OCI-M2 (cell line): Measurements from ENCODE around the gene OGDH.

Source experiments
- DNase-seq: peaks from one replicate; lab custom pipeline; 2025; ENCODE audit not compliant: unreplicated experiment; lab: John Stamatoyannopoulos, UW

OGDH gene

DNA sequence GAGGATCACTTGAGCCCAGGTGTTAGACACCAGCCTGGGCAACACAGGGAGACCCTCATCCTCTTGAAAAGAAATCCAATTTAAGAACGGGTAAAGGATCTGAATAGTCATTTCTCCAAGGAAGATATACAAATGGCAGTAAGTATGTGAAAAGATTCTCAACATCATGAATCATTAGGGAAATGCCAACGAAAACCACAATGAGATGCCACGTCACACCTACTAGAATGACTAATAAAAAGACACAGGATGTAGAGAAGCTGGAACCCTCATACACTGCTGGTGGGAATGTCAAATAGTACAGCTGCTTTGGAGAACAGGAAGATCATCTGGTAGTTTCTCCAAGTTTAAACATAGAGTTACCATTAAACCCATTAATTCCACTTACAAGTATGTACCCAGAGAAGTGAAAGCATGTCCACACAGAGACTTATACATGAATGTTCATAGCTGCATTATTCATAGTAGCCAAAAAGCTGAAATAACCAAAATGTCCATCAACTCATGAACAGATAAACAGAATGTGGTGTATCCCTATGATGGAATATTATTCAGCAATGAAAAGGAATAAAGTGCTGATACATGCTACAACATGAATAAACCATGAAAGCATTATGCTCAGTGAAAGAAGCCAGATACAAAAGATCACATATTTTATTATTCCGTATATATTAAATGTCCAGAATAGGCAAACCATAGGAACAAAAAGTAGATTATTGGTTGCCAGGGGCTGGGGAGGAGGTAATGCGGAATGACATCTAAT lies 129.2 kb downstream of the OGDH start:
- DNase-seq: no peak

DNA sequence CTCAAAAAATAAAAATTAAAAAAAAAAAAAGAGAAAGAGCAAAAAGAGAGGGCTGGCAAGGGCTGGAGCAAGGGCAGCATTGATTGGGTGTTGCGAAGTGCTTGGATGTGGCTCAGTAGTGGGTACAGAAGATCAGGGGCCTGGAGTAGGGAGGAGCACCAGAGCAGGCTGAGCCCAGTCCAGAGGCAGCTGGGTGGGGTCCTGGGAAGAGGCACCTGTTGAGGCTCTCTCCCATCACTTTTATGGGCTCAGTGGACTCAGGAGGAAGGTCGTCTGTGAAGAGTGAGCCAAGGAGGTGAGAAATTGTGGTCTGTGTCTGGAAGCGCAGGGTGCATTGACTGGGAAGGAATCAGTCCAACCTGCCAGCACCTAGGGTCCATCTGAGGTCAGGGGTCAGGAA lies 130.5 kb downstream of the OGDH start:
- DNase-seq: no peak

DNA sequence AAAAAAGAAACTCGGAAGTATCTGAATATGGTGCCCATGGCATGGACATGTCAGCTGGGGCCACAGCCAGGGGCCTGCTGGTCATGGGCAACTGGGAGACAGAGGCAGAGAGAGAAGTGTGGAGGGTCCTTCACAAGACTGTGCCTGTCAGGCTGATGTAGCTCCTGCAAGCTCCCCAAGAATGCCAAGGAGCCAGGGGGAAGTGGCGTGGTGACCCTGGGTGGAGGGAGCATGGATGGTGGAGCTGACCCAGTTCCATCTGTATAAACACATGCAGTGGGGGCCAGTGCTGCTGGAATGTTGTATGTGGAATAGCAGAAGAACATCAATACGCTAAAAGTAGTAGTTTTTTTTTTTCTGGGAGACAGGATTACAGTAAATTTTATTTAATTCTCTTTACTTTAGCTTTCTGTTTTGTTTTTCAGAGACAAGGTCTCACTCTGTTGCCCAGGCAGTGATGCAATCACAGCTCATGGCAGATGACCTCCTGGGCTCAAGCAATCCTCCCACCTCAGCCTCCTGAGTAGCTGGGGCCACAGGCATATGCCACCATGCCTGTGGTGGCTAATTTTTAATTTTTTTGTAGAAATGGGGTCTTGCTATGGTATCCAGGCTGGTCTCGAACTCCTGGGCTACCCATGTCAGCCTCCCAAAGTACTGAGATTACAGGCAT lies 131.8 kb downstream of the OGDH start:
- DNase-seq: no peak

DNA sequence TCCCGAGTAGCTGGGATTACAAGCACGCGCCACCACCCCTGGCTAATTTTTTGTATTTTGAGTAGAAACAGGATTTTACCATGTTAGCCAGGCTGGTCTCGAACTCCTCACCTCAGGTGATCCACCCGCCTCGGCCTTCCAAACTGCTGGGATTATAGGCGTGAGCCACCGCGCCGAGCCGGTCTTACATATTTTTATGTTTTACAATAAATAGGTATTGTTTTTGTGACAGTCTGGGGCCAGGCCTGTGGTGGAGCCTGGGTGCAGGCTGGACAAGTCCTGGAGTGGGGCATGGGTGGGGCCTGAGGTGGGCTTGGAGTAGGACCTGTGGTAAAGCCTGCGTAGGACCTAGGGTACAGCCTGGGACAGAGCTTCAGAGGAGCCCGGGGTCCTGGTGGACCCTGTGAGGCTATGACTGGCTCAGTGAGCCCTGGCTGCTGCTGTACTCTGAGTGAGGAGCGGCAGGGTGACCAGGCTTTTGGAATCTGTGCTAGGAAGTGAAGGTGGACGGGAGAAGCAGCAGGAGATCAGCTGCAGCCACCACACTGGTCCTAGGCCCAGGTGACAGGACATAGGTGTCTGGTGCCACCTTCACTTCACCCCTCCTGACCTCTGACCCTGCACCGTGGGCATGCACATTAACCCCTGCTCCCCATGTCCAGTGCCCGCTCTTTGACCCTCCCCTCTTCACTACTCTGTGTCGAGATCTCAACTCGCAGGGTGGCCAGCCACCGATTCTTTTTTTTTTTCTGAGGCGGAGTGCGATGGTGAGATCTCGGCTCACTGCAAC lies 132.6 kb downstream of the OGDH start:
- DNase-seq: no peak

DNA sequence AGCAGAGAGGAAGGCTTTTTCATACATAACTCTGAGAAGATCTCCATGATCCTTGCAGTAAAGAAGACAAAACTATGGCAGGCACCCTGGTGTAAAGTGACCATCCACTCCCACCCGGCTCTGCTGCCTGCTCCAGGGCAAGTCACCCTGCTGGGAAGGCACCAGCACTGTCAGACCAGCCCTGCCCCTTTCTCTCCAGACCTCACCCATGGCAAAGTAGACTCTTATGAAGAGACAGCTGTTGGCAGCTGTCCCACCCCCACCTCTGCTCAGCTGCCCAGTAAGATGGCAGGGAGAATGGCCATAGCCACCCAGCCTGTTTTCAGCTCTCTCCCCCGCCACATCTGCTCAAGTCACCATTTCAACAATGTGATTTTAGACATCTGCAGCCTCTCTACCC lies 133.6 kb downstream of the OGDH start:
- DNase-seq: no peak

DNA sequence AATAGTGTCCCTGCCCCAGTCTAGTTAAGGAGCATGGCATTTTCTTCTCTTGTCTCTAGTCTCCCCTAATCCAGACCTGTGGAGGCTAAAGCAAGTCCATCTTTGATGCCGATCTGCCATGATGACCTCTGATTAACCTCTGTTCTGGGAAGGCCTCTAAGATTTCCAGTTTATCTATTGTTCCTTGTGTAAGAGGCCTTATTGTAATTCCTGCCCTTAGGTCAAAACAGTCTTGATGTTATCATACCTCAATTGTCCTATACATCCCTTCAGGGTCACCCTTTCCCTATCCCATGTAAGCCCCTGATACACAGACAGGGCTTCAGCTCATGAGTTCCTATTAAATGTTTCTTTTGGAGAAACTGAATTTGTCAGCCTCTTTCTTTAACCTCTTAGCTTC lies 137.3 kb downstream of the OGDH start:
- DNase-seq: no peak

DNA sequence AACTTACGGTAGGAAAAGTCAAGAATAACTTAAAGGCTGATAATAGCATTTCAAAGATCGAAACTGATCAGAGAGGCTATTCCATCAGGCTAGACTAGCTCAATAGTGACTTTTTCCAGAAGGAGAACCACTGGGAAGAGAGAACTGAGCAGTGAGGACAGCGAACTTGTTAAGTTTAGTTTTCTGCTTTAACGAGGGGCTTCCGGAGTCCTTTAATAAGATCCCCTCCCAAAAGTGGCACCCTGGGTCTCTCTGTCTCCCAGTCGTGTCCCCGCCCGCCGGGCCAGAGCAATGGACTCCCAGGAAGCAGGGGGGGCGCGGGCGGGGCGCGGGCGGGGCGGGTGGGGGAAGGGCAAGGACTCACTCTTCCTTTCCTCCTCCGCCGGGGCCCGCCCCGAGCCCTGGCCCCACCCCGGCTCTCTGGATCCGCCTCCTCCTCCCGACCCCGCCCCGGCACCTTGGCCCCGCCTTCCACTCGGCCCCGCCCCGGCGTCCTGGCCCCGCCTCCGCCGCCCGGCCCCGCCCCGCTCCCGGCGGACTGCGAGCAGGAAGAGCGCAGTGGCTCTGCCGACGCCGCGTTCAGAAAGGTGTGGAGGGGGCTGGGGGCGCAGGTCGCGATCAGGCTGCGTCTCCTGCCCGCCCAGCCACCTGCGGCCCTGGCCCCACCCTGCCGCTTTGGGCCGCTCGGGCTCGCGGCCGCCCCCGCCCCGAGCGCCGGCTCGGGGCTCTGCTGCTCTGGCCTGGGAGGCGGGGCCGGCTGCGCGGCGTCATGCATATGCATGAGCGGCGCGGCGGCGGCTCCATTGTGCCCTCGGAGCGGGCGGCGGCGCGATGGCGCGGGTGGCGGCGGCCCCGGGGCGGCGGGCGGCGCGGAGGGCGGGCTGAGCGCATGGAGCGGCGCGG lies 141.9 kb downstream of the OGDH start, which contains the start of gene ZMIZ2:
Gene ZMIZ2 (plus strand): TSS at position 803 of the 903 bp plus-strand sequence. CDS start 7,403 bp downstream, outside the sequence.
- DNase-seq: no peak

DNA sequence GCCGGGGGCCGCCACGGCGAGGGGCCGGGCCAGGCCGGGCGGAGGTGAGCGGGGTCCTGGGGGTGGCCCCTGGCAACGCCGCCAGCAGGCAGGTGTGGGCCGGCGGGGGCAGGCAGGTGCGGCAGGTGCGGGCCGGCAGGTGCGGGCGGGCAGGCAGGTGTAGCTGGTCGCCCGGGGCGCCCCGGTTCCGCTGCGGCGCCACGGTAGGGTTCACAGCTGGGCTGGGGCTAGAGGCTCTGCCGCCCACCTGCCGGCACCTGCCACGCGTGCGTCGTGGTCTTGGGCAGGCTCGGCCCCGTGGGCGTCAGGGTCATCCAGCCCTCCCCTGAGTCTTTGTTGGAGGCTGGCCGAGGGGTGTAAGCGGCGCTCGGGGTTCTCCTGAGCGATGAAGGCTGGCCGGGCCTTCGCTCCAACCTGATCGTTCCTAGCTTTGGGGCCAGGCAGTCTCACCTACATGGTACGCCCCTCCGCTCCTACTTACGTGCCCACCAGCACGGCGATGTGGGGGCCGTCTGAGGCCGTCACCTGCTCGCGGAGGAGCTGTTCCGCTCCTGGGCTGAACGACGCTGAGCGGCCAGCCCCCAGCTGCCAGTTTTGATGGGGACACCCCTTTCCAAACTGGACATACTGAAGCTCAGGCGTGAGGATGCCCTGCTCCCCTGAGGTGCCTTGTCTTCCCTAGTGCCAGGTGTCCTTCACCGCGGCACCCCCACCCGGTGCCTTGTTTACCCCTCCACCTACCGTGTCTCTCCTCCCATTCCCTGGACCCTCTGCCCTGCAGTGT lies 142.7 kb downstream of the OGDH start:
- no peak for DNase-seq

DNA sequence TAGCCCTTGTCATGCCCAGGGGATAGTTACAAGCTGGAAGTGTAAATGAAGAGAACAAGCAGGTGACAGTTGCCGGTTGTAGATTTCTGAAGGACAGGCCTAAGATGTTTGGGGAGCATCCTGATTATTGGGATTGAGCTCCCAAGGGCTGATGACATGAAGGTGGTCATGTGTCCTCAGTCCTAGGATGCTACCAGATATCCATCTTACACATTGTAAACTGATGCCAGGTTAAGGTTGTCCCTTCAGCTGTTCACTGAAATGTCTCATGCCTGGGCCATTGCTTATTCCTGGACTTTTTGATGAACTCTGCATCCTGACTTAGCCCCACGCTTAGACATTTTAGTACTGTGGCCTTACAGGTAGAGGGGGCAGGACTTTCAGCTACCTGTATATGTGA lies 143.6 kb downstream of the OGDH start:
- no peak for DNase-seq

DNA sequence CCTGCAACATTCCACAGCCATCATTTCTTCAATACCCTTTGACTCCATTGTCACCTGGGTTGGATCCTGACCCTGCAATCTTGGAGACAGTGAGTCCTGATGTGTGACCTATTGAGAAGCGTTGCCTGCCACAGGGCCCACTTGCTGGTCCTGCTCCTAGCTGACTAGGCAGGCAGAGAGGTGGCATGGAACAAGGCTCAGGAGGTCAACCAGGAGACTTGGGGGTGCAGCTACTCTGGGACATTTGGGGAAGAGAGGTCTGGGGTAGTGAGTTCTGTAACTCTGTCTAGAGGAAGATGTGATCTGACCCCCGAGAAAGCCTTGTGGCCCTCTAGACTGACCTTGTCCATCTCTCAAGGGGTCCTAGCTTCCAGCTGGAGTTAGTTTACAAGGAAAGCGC lies 144.0 kb downstream of the OGDH start:
- DNase-seq: no peak

DNA sequence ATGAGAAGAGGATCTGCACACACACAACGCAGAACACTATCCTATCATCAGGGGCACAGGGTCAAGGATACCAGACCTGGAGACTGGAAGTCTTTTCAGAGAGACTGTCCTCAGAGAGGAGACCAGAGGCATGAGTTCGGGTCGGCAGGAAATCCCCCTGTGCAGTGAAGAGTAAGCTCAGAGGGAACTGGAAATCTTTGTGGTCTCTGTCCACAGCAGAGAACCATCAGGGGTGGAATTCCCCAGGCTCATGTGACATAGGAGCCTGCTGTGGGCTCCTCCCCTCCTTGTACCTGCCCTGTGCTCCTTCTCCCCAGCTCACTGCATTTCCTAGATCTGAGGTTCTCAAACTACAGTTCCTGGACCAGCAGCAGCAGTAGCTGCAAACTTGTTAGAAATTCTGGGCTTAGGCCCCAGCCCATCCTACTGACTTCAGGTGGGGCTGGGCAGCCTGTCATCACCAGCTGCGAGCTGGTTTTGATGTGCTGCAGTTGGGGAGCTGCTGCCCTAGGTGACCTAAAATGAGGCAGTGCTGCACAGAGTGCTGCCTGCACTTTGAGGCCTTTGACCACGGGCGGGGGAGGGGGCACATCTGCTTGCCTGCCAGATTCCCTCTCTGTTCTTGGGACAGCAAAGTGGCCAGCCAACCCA lies 144.6 kb downstream of the OGDH start:
- no peak for DNase-seq

DNA sequence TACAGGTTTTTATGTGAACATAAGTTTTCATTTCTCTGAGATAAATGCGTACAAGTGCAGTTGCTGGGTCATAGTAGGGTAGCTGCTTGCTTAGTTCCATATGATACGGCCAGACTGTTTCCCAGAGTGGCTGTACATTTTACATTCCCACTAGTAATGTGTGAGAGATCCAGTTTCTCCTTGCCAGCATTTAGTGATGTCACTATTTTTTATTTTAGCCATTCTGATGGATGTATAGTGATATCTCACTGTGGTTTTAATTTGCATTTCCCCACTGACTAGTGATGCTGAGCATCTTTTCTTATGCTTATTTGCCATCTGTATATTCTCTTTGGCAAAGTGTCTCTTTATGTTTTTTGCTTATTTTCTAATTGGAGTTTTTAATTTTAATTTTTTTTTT lies 146.4 kb downstream of the OGDH start:
- no peak for DNase-seq

DNA sequence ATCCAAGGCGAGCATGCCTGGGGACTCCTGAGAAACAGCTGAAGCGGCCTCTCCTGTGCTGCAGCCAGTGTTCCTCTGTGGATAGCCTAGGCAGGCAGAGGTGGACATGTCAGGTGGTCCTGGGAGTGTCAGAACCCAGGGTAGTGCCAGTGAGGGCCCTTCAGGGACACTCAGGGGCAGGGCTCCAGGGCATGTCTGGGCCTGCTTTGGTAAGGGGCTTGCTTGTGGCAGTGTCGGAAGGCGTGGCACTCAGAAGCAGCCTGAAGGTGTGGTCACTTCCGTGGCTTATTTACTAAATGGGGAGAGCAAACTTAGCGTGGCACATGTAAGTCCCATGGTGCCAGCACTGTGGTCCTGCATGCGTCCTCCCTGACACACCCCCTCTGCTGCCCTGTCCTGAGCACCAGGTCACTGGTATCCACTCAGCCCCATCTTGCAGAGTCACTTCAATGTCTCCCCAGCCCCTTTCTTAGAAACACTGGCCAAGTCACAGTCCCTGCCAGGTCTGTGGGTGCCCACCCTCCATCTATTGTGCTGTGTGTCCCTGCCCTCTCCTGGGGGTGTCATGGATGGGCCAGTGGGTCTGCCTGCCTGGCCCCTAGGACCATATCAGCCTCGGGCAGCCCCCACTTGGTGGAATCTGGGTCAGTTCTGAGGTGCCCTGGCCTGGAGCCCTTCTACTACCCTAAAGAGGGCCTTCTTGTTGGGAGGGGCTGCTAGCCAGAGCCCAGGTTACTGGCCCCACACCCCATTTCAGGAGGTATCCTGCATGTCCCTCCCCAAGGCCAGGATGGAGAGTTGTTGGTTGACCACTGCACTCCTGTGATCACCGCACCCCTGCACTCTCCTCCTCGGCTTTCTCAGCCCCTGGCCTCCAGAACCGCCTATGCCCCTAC lies 148.6 kb downstream of the OGDH start:
- DNase-seq: no peak

DNA sequence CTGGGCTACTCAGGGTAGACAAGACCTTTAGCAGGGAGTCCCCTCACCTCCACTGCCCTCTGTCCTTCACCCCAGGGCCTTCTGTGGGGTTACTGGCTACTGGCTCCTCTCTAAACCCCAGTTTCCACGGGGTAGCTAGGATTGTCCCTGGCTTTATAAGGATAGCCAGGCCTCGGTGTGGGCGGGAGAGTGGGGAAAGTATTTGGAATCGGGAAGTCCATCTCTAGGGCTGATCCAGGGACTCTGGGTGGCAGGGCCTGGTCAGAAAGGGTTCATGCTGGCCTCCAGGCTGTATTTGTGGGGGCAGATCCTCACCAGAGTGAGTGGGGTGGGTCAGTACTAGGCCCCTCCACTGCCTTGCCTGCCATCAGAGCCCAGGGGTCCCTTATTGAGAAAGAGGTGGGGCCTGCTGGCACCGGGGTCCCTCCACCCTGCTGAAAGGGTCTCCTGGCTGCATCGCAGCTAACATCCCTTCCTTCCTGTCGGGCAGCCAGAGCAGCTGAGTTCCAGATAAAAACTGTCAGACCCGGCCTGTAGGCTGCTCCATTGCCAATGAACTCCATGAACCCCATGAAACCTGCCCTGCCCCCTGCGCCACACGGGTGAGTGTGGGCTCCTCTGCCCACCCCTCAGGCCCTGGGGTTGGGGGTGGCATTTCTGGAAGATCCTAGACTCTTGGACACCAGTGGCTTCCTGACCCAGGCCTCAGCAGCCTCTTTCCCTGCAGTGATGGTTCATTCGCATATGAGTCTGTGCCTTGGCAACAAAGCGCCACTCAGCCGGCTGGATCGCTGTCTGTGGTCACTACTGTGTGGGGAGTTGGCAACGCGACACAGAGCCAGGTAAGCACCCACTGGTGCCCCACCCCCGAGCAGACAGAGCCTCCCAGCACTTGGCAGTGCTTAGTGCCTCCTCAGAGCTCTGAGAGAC lies 149.5 kb downstream of the OGDH start:
- DNase-seq: no peak

DNA sequence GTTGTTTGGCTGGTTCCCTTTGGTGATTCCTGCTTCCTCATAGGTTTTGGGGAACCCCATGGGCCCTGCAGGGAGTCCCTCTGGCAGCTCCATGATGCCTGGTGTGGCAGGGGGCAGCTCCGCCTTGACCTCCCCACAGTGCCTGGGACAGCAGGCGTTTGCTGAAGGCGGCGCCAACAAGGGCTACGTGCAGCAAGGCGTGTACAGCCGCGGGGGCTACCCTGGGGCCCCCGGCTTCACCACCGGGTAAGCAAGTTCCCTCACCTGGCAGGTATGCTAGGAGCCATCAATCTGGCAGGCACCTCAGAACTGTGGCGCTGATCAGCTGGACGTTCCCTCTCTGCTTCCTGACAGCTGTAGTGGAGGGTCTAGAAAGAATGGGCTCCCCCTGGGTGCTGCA lies 150.5 kb downstream of the OGDH start:
- DNase-seq: no peak

DNA sequence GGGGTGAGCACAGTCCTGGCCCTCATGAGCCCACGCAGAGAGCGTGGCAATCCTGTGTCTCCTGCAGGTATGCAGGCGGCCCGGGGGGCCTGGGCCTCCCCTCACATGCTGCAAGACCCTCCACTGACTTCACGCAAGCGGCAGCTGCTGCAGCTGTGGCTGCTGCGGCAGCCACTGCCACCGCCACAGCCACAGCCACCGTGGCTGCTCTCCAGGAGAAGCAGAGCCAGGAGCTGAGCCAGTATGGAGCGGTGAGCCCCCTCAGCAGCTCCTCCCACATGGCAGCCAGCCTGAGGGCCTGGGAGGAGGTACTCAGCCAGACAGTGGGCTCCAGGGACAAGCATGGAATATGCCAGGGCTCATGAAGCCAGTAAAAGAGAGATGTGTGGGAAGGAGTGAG lies 150.9 kb downstream of the OGDH start:
- DNase-seq: no peak

DNA sequence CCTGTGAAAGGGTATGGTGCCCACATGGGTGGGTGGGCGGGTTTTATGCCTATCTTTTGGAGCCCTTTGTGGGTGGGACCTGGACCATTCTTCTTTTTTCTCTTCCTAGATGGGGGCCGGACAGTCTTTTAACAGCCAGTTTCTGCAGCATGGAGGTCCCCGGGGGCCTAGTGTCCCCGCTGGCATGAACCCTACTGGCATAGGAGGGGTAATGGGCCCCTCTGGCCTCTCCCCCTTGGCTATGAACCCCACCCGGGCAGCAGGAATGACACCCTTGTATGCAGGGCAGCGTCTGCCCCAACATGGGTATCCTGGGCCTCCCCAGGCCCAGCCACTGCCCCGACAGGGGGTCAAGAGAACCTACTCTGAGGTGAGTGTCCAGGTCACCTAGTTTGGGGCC lies 151.3 kb downstream of the OGDH start:
- DNase-seq: no peak
